ENCODE data around the gene RIC8B.

The RIC8B gene

GRCh38 chr12:106732890-106733289, 41.6 kb upstream of the RIC8B start:
- Histone ChIP-seq H3K4me3 (ENCODE audit: low read depth in 1 of 2, low read length in 2 of 2) (no peak overlapping the region), H3K9ac (ENCODE audit: low read depth, low read length) (no peak overlapping the region), H3K9me3 (ENCODE audit: insufficient read depth, low read length, severe bottlenecking) (no peaks in the 10 kb centered on the region), H4K20me1 (ENCODE audit: insufficient read depth, low read length) (no peaks in the 10 kb centered on the region), H3K36me3 (ENCODE audit: insufficient read depth, low read length) (no peaks in the 10 kb centered on the region), H2AFZ (ENCODE audit: low read depth, low read length) (no peak overlapping the region), H3K27ac (ENCODE audit: low read length) (no peak overlapping the region), H3K27me3 (ENCODE audit: insufficient read depth, low read length, poor library complexity) (no peaks in the 10 kb centered on the region), H3K4me1 (ENCODE audit: insufficient read depth, low read length) (no peaks in the 10 kb centered on the region), H3K79me2 (ENCODE audit: insufficient read depth, low read length) (no peaks in the 10 kb centered on the region), H3K4me2 (ENCODE audit: insufficient read depth, low read length) (no peak overlapping the region)
- ATAC-seq (ENCODE audit: insufficient read depth, low read depth) (no peak), DNase-seq (no peak)
- TF ChIP-seq CTCF (IDR thresholded peaks at IDR 0.05; ENCODE audit: borderline replicate concordance, extremely low read depth, low read length, poor library complexity, severe bottlenecking) (no peak), EZH2 (IDR thresholded peaks at IDR 0.05; ENCODE audit: borderline replicate concordance, low read depth, low read length, severe bottlenecking) (no peak)

- ATAC-seq (ENCODE audit: insufficient read depth, low read depth) (no peak), DNase-seq (no peak)
- Histone ChIP-seq H3K36me3 (ENCODE audit: insufficient read depth, low read length) (no peaks in the 10 kb centered on the region), H4K20me1 (ENCODE audit: insufficient read depth, low read length) (no peaks in the 10 kb centered on the region), H3K4me1 (ENCODE audit: insufficient read depth, low read length) (no peaks in the 10 kb centered on the region), H3K9me3 (ENCODE audit: insufficient read depth, low read length, severe bottlenecking) (no peaks in the 10 kb centered on the region), H3K4me2 (ENCODE audit: insufficient read depth, low read length) (no peak overlapping the region), H2AFZ (ENCODE audit: low read depth, low read length) (no peak overlapping the region), H3K27ac (ENCODE audit: low read length) (no peak overlapping the region), H3K9ac (ENCODE audit: low read depth, low read length) (no peak overlapping the region), H3K4me3 (ENCODE audit: low read depth in 1 of 2, low read length in 2 of 2) (no peak overlapping the region), H3K27me3 (ENCODE audit: insufficient read depth, low read length, poor library complexity) (no peaks in the 10 kb centered on the region), H3K79me2 (ENCODE audit: insufficient read depth, low read length) (no peaks in the 10 kb centered on the region)
- TF ChIP-seq CTCF (IDR thresholded peaks at IDR 0.05; ENCODE audit: borderline replicate concordance, extremely low read depth, low read length, poor library complexity, severe bottlenecking), result no peak
- no peak for TF ChIP-seq EZH2 (IDR thresholded peaks at IDR 0.05; ENCODE audit: borderline replicate concordance, low read depth, low read length, severe bottlenecking)
Measured at GRCh38 chr12:106733660-106734059, 40.8 kb upstream of the RIC8B start.

- Histone ChIP-seq H3K9me3 (ENCODE audit: insufficient read depth, low read length, severe bottlenecking) (no peaks in the 10 kb centered on the region), H3K4me2 (ENCODE audit: insufficient read depth, low read length) (no peak overlapping the region), H3K79me2 (ENCODE audit: insufficient read depth, low read length) (no peaks in the 10 kb centered on the region), H2AFZ (ENCODE audit: low read depth, low read length) (no peak overlapping the region), H3K9ac (ENCODE audit: low read depth, low read length) (no peak overlapping the region), H3K27ac (ENCODE audit: low read length) (no peak overlapping the region), H3K4me1 (ENCODE audit: insufficient read depth, low read length) (no peaks in the 10 kb centered on the region), H3K4me3 (ENCODE audit: low read depth in 1 of 2, low read length in 2 of 2) (no peak overlapping the region), H3K36me3 (ENCODE audit: insufficient read depth, low read length) (no peaks in the 10 kb centered on the region), H3K27me3 (ENCODE audit: insufficient read depth, low read length, poor library complexity) (no peaks in the 10 kb centered on the region), H4K20me1 (ENCODE audit: insufficient read depth, low read length) (no peaks in the 10 kb centered on the region)
- ATAC-seq (ENCODE audit: insufficient read depth, low read depth) (no peak), DNase-seq (no peak)
- no peak for TF ChIP-seq EZH2 (IDR thresholded peaks at IDR 0.05; ENCODE audit: borderline replicate concordance, low read depth, low read length, severe bottlenecking)
- no peak for TF ChIP-seq CTCF (IDR thresholded peaks at IDR 0.05; ENCODE audit: borderline replicate concordance, extremely low read depth, low read length, poor library complexity, severe bottlenecking)
Measured at GRCh38 chr12:106736051-106736957, 38.2 kb upstream of the RIC8B start.
